ENCODE measurements around the gene DYNC1H1. TPM values are rescaled to one million over a fixed set of nuclear protein-coding genes. Genes with fewer than 3 reads are reported as not detected.

DYNC1H1 gene
- 1,000 to 10,000 TPM in 1 of 4 donors, 100 to 1,000 TPM in 3; 606 to 1,020 (median 666) TPM for total RNA-seq

DNA sequence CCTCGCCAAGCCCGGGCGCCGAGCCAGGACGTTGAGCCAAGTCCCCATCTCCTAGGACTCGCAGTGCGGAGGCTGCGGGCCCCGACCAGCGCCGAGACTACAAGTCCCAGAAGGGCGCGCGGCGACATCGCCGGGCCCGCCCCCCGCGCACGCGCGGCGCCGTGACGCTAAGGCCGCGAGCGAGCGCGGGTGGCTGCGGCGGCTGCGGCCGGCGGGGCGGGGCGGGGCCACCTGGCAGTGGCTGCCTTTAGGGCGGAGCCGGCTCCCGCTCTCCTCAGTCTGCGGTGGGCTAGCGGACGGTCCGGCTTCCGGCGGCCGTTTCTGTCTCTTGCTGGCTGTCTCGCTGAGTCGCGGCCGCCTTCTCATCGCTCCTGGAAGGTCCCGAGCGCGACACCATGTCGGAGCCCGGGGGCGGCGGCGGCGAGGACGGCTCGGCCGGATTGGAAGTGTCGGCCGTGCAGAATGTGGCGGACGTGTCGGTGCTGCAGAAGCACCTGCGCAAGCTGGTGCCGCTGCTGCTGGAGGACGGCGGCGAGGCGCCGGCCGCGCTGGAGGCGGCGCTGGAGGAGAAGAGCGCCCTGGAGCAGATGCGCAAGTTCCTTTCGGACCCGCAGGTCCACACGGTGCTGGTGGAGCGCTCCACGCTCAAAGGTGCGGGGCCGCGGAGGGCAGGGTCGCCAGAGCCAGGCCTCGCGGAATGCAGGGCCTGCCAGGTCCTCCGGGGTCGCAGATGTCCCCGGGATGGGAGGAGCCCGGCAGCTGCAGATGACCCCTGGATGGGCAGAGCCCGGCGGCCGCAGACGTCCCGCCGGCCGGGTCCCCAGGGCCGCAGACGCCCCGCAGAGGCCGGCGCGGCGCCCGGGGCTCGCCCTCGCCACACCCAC is at the start of gene DYNC1H1:
TSS of gene DYNC1H1 (plus strand) at position 277 of the 884 bp plus-strand sequence. CDS start at position 396, 119 bp downstream.
- Histone ChIP-seq H3K4me3 (peak within 1 kb of the TSS; percentile 70 to 88), H3K27ac (peak within 1 kb of the TSS; percentile 72 to 97 (median 96)), H3K36me3 (peaks cover 0 to 5% of the 10 kb centered on the region in 2 donors), H3K9me3 (no peaks in the 10 kb centered on the region), H3K27me3 (no peaks in the 10 kb centered on the region), H3K4me1 (peaks cover 0 to 72% (median 13%) of the 10 kb centered on the region in 3 donors)
- TF ChIP-seq EP300 (IDR thresholded peaks at IDR 0.05) (no peak), POLR2AphosphoS5 (IDR thresholded peaks at IDR 0.05) (peak; percentile 95), POLR2A (IDR thresholded peaks at IDR 0.05) (peak; percentile 97 to 98)
- peak; percentile 94 for ATAC-seq
- WGBS, 2 donors (ENCODE audit: low coverage in 1 of 2): 0% methylated on average over 2 of the region's 115 CpGs; no CpG with 5 or more reads in 1 of the 2 donors

- H3K9me3 ChIP-seq: no peaks in the 10 kb centered on the region
- peak overlapping the region in 1 of 4 donors; percentile 31 for H3K27ac ChIP-seq
- H3K36me3 ChIP-seq: peaks cover 0 to 88% of the 10 kb centered on the region in 2 donors
- WGBS, 2 donors (ENCODE audit: low coverage in 1 of 2): 88 to 92% methylated on average over 14 to 16 of the region's 23 CpGs
- H3K4me1 ChIP-seq: peaks cover 0 to 12% (median 0%) of the 10 kb centered on the region in 3 donors
- no peaks in the 10 kb centered on the region for H3K27me3 ChIP-seq
- no peak for TF ChIP-seq POLR2AphosphoS5 (IDR thresholded peaks at IDR 0.05)
- no peak for TF ChIP-seq CTCF (IDR thresholded peaks at IDR 0.05)
- TF ChIP-seq POLR2A (IDR thresholded peaks at IDR 0.05): no peak
- no peak for ATAC-seq
- H3K4me3 ChIP-seq: no peak overlapping the region
Measured at GRCh38 chr14:101915871-101916815, 48.2 kb upstream of the DYNC1H1 start.

DNA sequence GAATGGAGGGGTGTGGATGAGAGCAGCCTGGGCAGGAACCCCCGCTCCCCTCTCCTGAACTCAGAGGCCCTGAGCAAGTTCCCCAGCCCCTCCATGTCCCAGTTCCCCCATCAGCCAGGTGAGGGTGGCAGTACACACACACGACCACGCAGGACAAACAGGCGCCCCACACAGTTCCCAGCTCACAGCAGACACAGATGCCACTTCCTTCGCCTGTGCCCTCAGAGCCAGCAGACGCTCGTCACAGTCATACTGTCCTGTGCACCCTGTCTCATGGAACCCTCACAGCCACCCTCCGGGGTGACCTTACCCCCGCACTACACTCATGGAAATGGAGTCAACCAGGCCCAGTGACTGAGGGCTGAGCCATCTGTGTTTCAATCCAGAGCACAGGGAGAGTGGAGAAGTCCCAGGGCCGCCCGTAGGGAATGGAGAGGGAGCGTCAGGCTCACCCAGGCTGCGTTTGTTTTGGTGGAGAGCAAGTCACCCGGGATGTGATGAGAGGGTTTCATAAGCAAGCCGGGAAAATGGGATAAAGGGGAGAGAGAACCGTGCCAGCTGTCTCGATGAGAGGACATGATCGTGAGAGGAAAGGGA is 47.5 kb upstream of the DYNC1H1 start:
- Histone ChIP-seq H3K36me3 (peaks cover 0 to 88% of the 10 kb centered on the region in 2 donors), H3K27ac (peak overlapping the region in 2 of 4 donors; percentile 31 to 40), H3K4me1 (peaks cover 0 to 12% (median 0%) of the 10 kb centered on the region in 3 donors), H3K4me3 (no peak overlapping the region), H3K27me3 (no peaks in the 10 kb centered on the region), H3K9me3 (no peaks in the 10 kb centered on the region)
- TF ChIP-seq CTCF (IDR thresholded peaks at IDR 0.05): no peak
- TF ChIP-seq POLR2AphosphoS5 (IDR thresholded peaks at IDR 0.05): no peak
- no peak for TF ChIP-seq EP300 (IDR thresholded peaks at IDR 0.05)
- TF ChIP-seq POLR2A (IDR thresholded peaks at IDR 0.05): no peak
- no peak for ATAC-seq
- WGBS, 2 donors (ENCODE audit: low coverage in 1 of 2): 28 to 55% methylated on average over 4 to 8 of the region's 18 CpGs

GRCh38 chr14:101917413-101918017 is 46.9 kb upstream of the DYNC1H1 start:
- TF ChIP-seq POLR2AphosphoS5 (IDR thresholded peaks at IDR 0.05): no peak
- 64 to 70% methylated on average over 8 to 14 of the region's 17 CpGs for WGBS, 2 donors (ENCODE audit: low coverage in 1 of 2)
- Histone ChIP-seq H3K36me3 (peaks cover 0 to 88% of the 10 kb centered on the region in 2 donors), H3K9me3 (no peaks in the 10 kb centered on the region), H3K4me3 (no peak overlapping the region), H3K27ac (peak overlapping the region in 2 of 4 donors; percentile 31 to 40), H3K27me3 (no peaks in the 10 kb centered on the region), H3K4me1 (peaks cover 0 to 12% (median 0%) of the 10 kb centered on the region in 3 donors)
- peak; percentile 25 for ATAC-seq

All from gastroesophageal sphincter (tissue), 4 donors.